ENCODE measurements around the gene KPNA5.

DNA sequence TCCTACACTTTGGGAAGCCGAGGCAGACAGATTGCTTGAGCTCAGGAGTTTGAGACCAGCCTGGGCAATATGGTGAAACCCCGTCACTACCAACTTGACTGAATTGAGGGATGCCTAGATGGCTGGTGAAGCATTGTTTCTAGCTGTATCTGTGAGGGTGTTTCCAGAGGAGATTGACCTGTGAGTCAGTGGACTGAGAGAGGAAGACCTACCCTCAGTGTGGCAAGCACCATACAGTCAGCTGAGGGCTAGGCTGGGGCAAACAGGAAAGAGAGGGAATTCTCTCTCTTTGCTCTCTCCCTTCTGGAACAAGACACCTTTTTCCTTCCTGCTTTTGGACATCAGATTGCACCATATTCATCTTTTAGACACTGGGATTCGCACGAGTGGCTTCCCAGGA, 8.7 kb upstream of the KPNA5 start:
- TF ChIP-seq, protein P1, sequence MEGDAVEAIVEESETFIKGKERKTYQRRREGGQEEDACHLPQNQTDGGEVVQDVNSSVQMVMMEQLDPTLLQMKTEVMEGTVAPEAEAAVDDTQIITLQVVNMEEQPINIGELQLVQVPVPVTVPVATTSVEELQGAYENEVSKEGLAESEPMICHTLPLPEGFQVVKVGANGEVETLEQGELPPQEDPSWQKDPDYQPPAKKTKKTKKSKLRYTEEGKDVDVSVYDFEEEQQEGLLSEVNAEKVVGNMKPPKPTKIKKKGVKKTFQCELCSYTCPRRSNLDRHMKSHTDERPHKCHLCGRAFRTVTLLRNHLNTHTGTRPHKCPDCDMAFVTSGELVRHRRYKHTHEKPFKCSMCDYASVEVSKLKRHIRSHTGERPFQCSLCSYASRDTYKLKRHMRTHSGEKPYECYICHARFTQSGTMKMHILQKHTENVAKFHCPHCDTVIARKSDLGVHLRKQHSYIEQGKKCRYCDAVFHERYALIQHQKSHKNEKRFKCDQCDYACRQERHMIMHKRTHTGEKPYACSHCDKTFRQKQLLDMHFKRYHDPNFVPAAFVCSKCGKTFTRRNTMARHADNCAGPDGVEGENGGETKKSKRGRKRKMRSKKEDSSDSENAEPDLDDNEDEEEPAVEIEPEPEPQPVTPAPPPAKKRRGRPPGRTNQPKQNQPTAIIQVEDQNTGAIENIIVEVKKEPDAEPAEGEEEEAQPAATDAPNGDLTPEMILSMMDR (IDR thresholded peaks at IDR 0.05; ENCODE audit: poor library complexity, severe bottlenecking), result no peak
- TF ChIP-seq POLR2AphosphoS5 (IDR thresholded peaks at IDR 0.05), result no peak
- no peak for TF ChIP-seq EP300 (conservative IDR thresholded peaks at IDR 0.05; ENCODE audit: poor library complexity, severe bottlenecking)
- TF ChIP-seq, protein P2, sequence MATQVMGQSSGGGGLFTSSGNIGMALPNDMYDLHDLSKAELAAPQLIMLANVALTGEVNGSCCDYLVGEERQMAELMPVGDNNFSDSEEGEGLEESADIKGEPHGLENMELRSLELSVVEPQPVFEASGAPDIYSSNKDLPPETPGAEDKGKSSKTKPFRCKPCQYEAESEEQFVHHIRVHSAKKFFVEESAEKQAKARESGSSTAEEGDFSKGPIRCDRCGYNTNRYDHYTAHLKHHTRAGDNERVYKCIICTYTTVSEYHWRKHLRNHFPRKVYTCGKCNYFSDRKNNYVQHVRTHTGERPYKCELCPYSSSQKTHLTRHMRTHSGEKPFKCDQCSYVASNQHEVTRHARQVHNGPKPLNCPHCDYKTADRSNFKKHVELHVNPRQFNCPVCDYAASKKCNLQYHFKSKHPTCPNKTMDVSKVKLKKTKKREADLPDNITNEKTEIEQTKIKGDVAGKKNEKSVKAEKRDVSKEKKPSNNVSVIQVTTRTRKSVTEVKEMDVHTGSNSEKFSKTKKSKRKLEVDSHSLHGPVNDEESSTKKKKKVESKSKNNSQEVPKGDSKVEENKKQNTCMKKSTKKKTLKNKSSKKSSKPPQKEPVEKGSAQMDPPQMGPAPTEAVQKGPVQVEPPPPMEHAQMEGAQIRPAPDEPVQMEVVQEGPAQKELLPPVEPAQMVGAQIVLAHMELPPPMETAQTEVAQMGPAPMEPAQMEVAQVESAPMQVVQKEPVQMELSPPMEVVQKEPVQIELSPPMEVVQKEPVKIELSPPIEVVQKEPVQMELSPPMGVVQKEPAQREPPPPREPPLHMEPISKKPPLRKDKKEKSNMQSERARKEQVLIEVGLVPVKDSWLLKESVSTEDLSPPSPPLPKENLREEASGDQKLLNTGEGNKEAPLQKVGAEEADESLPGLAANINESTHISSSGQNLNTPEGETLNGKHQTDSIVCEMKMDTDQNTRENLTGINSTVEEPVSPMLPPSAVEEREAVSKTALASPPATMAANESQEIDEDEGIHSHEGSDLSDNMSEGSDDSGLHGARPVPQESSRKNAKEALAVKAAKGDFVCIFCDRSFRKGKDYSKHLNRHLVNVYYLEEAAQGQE (IDR thresholded peaks at IDR 0.05; ENCODE audit: borderline replicate concordance), result no peak
- TF ChIP-seq EZH2 (IDR thresholded peaks at IDR 0.05; ENCODE audit: borderline replicate concordance, insufficient read depth, low read length, poor library complexity, severe bottlenecking), result no peak

Data from neural cell (in vitro differentiated cells).